DMS114 treated with DMSO at 0.1 percent for 48 hours (cell line): ENCODE measurements around the gene RPL31.

Experiments used
- DNase-seq: peaks from one replicate; lab custom pipeline; 2025; ENCODE audit not compliant: unreplicated experiment; lab: John Stamatoyannopoulos, UW

The RPL31 gene

GRCh38 chr2:100974712-100975520 lies 27.2 kb upstream of the RPL31 start:
- DNase-seq: no peak

GRCh38 chr2:100975521-100975785 lies 26.6 kb upstream of the RPL31 start:
- DNase-seq: no peak

GRCh38 chr2:100976061-100976460 lies 26.0 kb upstream of the RPL31 start:
- DNase-seq: no peak

- no peak for DNase-seq
Measured at GRCh38 chr2:100976645-100977391, 25.3 kb upstream of the RPL31 start.

GRCh38 chr2:100977511-100977910 lies 24.6 kb upstream of the RPL31 start:
- DNase-seq: no peak

- DNase-seq: no peak
Measured at GRCh38 chr2:100978582-100979191, 23.4 kb upstream of the RPL31 start.

GRCh38 chr2:100980046-100980445 lies 22.0 kb upstream of the RPL31 start:
- no peak for DNase-seq

GRCh38 chr2:100981011-100981410 lies 21.1 kb upstream of the RPL31 start:
- no peak for DNase-seq

GRCh38 chr2:100982431-100982861 lies 19.6 kb upstream of the RPL31 start:
- no peak for DNase-seq

- no peak for DNase-seq
Measured at GRCh38 chr2:100983201-100983600, 18.9 kb upstream of the RPL31 start.

- no peak for DNase-seq
Measured at GRCh38 chr2:100983684-100984310, 18.3 kb upstream of the RPL31 start.

- DNase-seq: peak; percentile 70
Measured at GRCh38 chr2:100984892-100985307, 17.2 kb upstream of the RPL31 start.

GRCh38 chr2:100986157-100986556 lies 15.9 kb upstream of the RPL31 start:
- no peak for DNase-seq

- no peak for DNase-seq
Measured at GRCh38 chr2:100987536-100987935, 14.6 kb upstream of the RPL31 start.

- no peak for DNase-seq
Measured at GRCh38 chr2:100987974-100988373, 14.1 kb upstream of the RPL31 start.

- DNase-seq: no peak
Measured at GRCh38 chr2:100988630-100989417, 13.3 kb upstream of the RPL31 start.

- DNase-seq: no peak
Measured at GRCh38 chr2:100989666-100990065, 12.4 kb upstream of the RPL31 start.

GRCh38 chr2:100990166-100990565 lies 11.9 kb upstream of the RPL31 start:
- no peak for DNase-seq

GRCh38 chr2:100990650-100991403 lies 11.3 kb upstream of the RPL31 start:
- DNase-seq: no peak

GRCh38 chr2:100991404-100991773 lies 10.7 kb upstream of the RPL31 start:
- no peak for DNase-seq
